Right ventricle myocardium inferior (tissue), 1 donor: ENCODE data around the gene LDLRAD4. TPM values are rescaled to one million over a fixed set of nuclear protein-coding genes. Genes with fewer than 3 reads are reported as not detected.
A peak's percentile ranks its signal among the peaks of the same experiment; 100 is the strongest.

ENCODE experiments used
- ATAC-seq: fragments of 200-7000 bp; cut with Tn5 transposase; one replicate; pipeline ENCODE4 v1.9.1; 2020; ENCODE audit warnings: mild to moderate bottlenecking, moderate library complexity
- DNase-seq: peaks from one replicate; pipeline ENCODE4 v3.0.0; 2021; ENCODE audit errors: missing footprints
- intact Hi-C: fragments of 100-400 bp; cut with DNase I; formaldehyde crosslinking; loops from one replicate; pipeline ENCODE4 v1.11.0; 2022
- total RNA-seq: library from RNA; stranded (reverse); fragmentation: NEBNext Ultra II Directional; extraction: Animal tissue kit (Norgen Biotek cat#: 25700); gene quantifications from one replicate; pipeline ENCODE4 v1.2.1, GENCODE V29; 2021
- donor health status: DM: no; HTN: yes; CAD: no; lungs with severe emphysema.

The LDLRAD4 gene
- total RNA-seq, 1 donor from 2014 or later = 29.6 TPM

- intact Hi-C loops = no loop called here
- DNase-seq = no peak
- ATAC-seq = no peak
These were observed 204.1 kb downstream of the LDLRAD4 start for GRCh38 chr18:13422541-13423147.

DNA sequence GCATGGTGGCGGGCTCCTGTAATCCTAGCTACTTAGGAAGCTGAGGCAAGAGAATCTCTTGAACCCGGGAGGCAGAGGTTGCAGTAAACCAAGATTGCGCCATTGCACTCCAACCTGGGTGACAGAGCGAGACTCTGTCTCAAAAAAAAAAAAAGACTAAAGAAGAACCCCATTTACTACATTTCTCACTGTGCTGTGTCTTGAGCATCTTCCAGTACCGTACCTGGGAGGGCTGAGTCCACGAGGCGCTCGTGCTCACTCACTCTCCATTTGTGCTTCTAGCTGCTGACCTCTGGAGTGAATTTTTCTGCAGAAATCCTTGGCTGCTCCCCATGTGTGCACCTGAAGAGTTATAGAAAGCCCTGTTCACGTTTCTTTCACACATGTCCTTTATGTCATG is 204.8 kb downstream of the LDLRAD4 start:
- ATAC-seq (no peak), DNase-seq (no peak)
- intact Hi-C loops = no loop called here

- intact Hi-C loops = no loop called here
- ATAC-seq (no peak), DNase-seq (no peak)
These were observed 205.8 kb downstream of the LDLRAD4 start for GRCh38 chr18:13424363-13424762.

- DNase-seq (no peak), ATAC-seq (no peak)
- intact Hi-C loops = loop anchor here (5.0 kb wide), 1 partner anchor 107 kb away; no protein-coding TSS in a partner anchor
These were observed 207.0 kb downstream of the LDLRAD4 start for GRCh38 chr18:13425357-13426091.

GRCh38 chr18:13427354-13427753 is 208.8 kb downstream of the LDLRAD4 start:
- intact Hi-C loops = loop anchor here (5.0 kb wide), 1 partner anchor 105 kb away; no protein-coding TSS in a partner anchor

DNA sequence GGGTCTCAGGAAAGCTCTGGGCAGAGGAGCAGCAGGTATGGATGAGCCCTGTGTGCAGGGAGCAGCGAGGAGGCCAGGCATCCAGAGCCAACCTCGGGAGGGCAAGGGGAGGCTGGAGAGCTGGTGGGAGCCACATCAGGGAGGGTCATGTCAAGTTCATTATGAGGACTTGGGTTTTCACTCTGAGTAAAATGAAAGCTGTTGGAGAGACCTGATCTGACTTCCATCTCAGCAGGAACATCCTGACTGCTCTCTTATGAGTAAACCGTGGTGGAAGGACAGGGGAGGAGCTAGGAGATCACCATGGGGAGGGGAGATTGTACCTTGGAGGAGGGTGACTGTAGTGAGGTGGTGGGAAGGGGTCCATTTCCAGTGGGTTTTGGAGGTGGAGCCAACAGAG is 209.8 kb downstream of the LDLRAD4 start:
- DNase-seq (no peak), ATAC-seq (peak; percentile 21)
- intact Hi-C loops = loop anchor here (5.0 kb wide), 1 partner anchor 104 kb away; no protein-coding TSS in a partner anchor

More at GRCh38 chr18:13427354-13427753, 208.8 kb downstream of the LDLRAD4 start:
- ATAC-seq = peak; percentile 70
- no peak for DNase-seq

- intact Hi-C loops = loop anchor here (5.0 kb wide), 1 partner anchor 103 kb away; no protein-coding TSS in a partner anchor
- ATAC-seq (no peak), DNase-seq (no peak)
These were observed 210.5 kb downstream of the LDLRAD4 start for GRCh38 chr18:13429016-13429415.

GRCh38 chr18:13429884-13430510 is 211.4 kb downstream of the LDLRAD4 start:
- intact Hi-C loops = loop anchor here (5.0 kb wide), 1 partner anchor 102 kb away; no protein-coding TSS in a partner anchor
- ATAC-seq (no peak), DNase-seq (no peak)

DNA sequence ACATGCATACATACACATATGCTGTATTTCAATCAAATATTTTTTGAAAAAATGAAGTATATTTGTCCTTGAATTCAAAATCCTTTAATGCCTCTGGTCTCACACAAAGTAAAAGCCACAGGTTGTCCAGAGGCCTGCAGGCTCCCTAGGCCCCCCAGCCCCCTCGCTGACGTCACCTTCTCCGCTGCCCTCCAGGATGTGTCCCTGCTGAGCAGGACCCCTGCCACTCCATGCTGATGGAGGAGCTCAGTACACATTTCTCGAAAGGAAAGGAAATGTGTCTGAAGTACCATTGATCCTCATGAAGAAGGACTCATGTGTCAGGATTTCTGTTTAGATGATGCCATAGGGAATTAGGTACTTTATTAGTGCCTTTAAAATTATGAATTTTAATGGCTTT is 212.1 kb downstream of the LDLRAD4 start:
- DNase-seq = no peak
- intact Hi-C loops = no loop called here

DNA sequence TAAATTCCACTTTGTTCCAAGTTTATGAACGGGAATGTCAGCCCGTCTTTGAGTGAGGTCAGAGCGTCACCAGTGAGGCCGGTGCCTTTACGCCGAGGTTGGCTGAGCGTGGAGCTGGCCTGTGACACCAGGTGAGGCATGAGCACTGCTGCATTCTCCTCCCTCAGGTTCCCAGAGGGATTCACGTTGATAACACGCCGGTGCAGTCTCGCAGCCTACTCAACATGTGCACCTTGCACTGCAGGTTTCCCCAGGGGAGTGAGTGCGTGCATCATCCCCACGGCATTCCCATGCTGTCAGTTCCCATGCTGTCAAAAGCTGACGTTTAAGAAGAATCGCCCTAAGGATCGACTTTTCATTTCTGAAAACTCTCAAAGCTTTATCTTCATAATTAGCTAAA is 213.3 kb downstream of the LDLRAD4 start:
- intact Hi-C loops = no loop called here

More for the DNA sequence above, 212.1 kb downstream of the LDLRAD4 start:
- ATAC-seq = no peak

GRCh38 chr18:13433125-13433524 is 214.6 kb downstream of the LDLRAD4 start:
- ATAC-seq = no peak
- DNase-seq = no peak
- intact Hi-C loops = no loop called here

More for the DNA sequence above, 213.3 kb downstream of the LDLRAD4 start:
- DNase-seq (no peak), ATAC-seq (no peak)

DNA sequence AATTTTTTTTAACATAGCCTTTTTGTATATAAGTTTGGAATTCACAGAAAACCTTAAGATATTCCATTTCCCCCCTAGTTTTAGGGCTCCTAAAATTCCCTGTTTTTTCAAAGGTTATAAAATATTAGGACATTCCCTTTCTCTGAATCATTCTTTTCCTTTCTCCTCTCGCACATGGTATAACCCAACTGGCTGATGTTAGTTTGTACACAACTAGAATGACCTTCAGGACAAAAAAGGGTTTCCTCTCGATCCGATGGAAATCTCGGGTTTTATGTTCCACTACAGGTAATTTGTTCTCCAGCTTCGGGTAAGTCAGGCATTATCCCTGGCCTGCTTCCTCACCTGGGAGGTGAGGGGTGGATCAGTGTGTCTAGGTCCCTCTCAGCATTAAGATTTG is 215.1 kb downstream of the LDLRAD4 start:
- intact Hi-C loops = no loop called here
- no peak for ATAC-seq
- DNase-seq = no peak

GRCh38 chr18:13434854-13435253 is 216.3 kb downstream of the LDLRAD4 start:
- intact Hi-C loops = no loop called here
- ATAC-seq (peak; percentile 30), DNase-seq (no peak)

- DNase-seq (no peak), ATAC-seq (no peak)
- intact Hi-C loops = no loop called here
These were observed 217.2 kb downstream of the LDLRAD4 start for GRCh38 chr18:13435586-13436333.

GRCh38 chr18:13436576-13436975 is 218.0 kb downstream of the LDLRAD4 start:
- ATAC-seq = no peak
- intact Hi-C loops = no loop called here
- no peak for DNase-seq

DNA sequence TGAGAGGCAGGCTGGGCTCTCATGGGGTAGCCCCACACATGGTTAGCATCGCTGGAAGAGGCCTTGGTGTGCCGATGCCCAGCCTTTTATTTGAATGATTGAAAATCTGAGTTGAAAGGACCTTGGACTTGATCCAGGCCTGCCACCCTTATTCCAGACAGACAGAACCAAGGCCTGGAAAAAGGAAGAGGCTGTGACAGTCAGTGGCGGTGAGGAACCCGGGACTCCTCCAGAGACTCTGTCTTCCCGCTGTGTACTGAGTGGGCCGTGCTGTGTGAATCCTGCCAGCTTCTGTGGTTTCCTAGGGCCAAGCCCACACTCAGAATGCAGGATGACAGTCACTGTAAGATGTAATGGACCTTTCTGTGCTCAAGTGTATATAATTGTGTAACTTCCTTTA is 218.5 kb downstream of the LDLRAD4 start:
- no peak for ATAC-seq

GRCh38 chr18:13437796-13438506 is 219.4 kb downstream of the LDLRAD4 start:
- ATAC-seq (peak; percentile 24), DNase-seq (no peak)
- intact Hi-C loops = no loop called here

More for the DNA sequence above, 218.5 kb downstream of the LDLRAD4 start:
- DNase-seq = no peak
- intact Hi-C loops = no loop called here

- intact Hi-C loops = no loop called here
- ATAC-seq (no peak), DNase-seq (no peak)
These were observed 220.0 kb downstream of the LDLRAD4 start for GRCh38 chr18:13438507-13439056.
